Prostate gland (tissue), 2 donors: ENCODE data around the gene PHLPP1.

ENCODE experiments used
- POLR2A ChIP-seq: fragments of 450-650 bp; IDR thresholded peaks from one replicate; pipeline ENCODE4 v1.6.1; 2016; ENCODE audit warnings: antibody characterized with exemption, mild to moderate bottlenecking
- POLR2AphosphoS5 ChIP-seq: sonication (generic); formaldehyde crosslinking; IDR thresholded peaks from one replicate; pipeline ENCODE4 v1.6.1; 2017; ENCODE audit warnings: antibody characterized with exemption
- TF ChIP-seq, protein P1 (sequence below), 4 experiments: fragments of 200-600 bp in 2 of 4; fragments of 450-650 bp in 2 of 4; sonication (generic) in 2 of 4; IDR thresholded peaks; 1 replicate in 3 of 4; 2 replicates in 1 of 4; pipeline ENCODE4 v1.5.1; 2016 to 2019; ENCODE audit warnings: antibody characterized with exemption in 4 of 4, mild to moderate bottlenecking in 2 of 4, moderate library complexity in 2 of 4

DNA sequence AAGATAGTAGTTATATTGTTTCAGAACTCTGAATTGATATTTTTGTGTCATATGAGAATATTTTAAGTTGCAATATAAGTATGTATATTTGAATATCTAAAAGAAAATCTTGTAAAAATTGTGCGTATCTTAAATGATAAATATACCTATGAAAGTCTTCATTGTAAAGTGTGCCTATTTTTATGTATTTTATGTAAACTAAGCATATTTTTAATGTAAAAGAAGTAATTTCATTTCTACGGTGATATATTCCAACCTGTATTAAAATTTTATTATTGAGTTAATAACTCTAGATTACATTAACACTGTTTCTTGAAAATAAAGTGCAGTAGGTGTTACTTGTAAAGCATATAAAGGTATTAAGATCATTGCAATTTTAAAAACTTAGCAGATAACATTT lies 233.4 kb downstream of the PHLPP1 start:
- TF ChIP-seq, protein P1, sequence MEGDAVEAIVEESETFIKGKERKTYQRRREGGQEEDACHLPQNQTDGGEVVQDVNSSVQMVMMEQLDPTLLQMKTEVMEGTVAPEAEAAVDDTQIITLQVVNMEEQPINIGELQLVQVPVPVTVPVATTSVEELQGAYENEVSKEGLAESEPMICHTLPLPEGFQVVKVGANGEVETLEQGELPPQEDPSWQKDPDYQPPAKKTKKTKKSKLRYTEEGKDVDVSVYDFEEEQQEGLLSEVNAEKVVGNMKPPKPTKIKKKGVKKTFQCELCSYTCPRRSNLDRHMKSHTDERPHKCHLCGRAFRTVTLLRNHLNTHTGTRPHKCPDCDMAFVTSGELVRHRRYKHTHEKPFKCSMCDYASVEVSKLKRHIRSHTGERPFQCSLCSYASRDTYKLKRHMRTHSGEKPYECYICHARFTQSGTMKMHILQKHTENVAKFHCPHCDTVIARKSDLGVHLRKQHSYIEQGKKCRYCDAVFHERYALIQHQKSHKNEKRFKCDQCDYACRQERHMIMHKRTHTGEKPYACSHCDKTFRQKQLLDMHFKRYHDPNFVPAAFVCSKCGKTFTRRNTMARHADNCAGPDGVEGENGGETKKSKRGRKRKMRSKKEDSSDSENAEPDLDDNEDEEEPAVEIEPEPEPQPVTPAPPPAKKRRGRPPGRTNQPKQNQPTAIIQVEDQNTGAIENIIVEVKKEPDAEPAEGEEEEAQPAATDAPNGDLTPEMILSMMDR (IDR thresholded peaks at IDR 0.05), result no peak
- TF ChIP-seq POLR2A, result no peak
- TF ChIP-seq POLR2AphosphoS5, result no peak
